GM12878 (cell line): ENCODE measurements around the gene ZNF646. TPM values are rescaled to one million over a fixed set of nuclear protein-coding genes. Genes with fewer than 3 reads are reported as not detected.

Source experiments
- ASH2L ChIP-seq: fragments of 300-600, 200-600 bp; sonication (generic); IDR thresholded peaks from 2 replicates; pipeline ENCODE4 v1.6.1; 2017; ENCODE audit warnings: low read depth, mild to moderate bottlenecking, borderline replicate concordance
- ATF7 ChIP-seq: fragments of 450-650 bp; IDR thresholded peaks from 2 replicates; pipeline ENCODE4 v1.6.1; 2016; ENCODE audit warnings: low read depth, mild to moderate bottlenecking
- CBX3 ChIP-seq: fragments of 200-600 bp; sonication (generic); IDR thresholded peaks from 2 replicates; pipeline ENCODE4 v1.6.1; 2016; ENCODE audit warnings: low read depth, borderline replicate concordance
- CEBPB ChIP-seq, 2 experiments: fragments of 150-350 bp in 1 of 2; IDR thresholded peaks; 2 replicates each; pipeline ENCODE4 v1.6.1; 2012 to 2014; ENCODE audit warnings: low read depth in 2 of 2, low read length in 2 of 2, borderline replicate concordance in 1 of 2, inconsistent platforms in 1 of 2
- EGR1 ChIP-seq, 2 experiments: IDR thresholded peaks; 1 replicate in 1 of 2; 2 replicates in 1 of 2; pipeline ENCODE4 v1.6.1; 2011 to 2012; ENCODE audit warnings: low read depth in 2 of 2, low read length in 2 of 2, borderline replicate concordance in 1 of 2, mild to moderate bottlenecking in 1 of 2, moderate library complexity in 1 of 2
- HDAC2 ChIP-seq: fragments of 200-600 bp; sonication (generic); IDR thresholded peaks from 2 replicates; pipeline ENCODE4 v1.6.1; 2017
- HDAC6 ChIP-seq: fragments of 200-600 bp; sonication (generic); IDR thresholded peaks from one replicate; pipeline ENCODE4 v1.8.0; 2017; ENCODE audit warnings: antibody characterized with exemption; ENCODE audit not compliant: unreplicated experiment
- IRF4 ChIP-seq: IDR thresholded peaks from 2 replicates; pipeline ENCODE4 v1.6.1; 2011; ENCODE audit warnings: low read depth, low read length
- KLF5 ChIP-seq: fragments of 450-650 bp; IDR thresholded peaks from 2 replicates; pipeline ENCODE4 v1.6.1; 2014; ENCODE audit warnings: mild to moderate bottlenecking; ENCODE audit not compliant: partially characterized antibody
- MEF2B ChIP-seq: fragments of 450-650 bp; IDR thresholded peaks from 2 replicates; pipeline ENCODE4 v1.6.1; 2018; ENCODE audit warnings: mild to moderate bottlenecking, moderate library complexity; ENCODE audit not compliant: partially characterized antibody, poor library complexity, severe bottlenecking
- MTA2 ChIP-seq: fragments of 450-650 bp; IDR thresholded peaks from 2 replicates; pipeline ENCODE4 v1.6.1; 2016; ENCODE audit warnings: low read depth, mild to moderate bottlenecking, moderate library complexity
- MTA3 ChIP-seq: IDR thresholded peaks from 2 replicates; pipeline ENCODE4 v1.6.1; 2012; ENCODE audit warnings: low read length, inconsistent platforms, borderline replicate concordance
- MXI1 ChIP-seq: fragments of 150-350 bp; IDR thresholded peaks from 2 replicates; pipeline ENCODE4 v1.6.1; 2011; ENCODE audit warnings: low read depth, mild to moderate bottlenecking, inconsistent platforms, low read length, improper control_type of control experiment
- NR2F1 ChIP-seq: fragments of 450-650 bp; conservative IDR thresholded peaks from 2 replicates; pipeline ENCODE4 v1.6.1; 2017; ENCODE audit warnings: mild to moderate bottlenecking
- PAX8 ChIP-seq: fragments of 450-650 bp; IDR thresholded peaks from 2 replicates; pipeline ENCODE4 v1.6.1; 2017; ENCODE audit warnings: mild to moderate bottlenecking, moderate library complexity
- PML ChIP-seq: IDR thresholded peaks from 2 replicates; pipeline ENCODE4 v1.6.1; 2012; ENCODE audit warnings: low read length, inconsistent platforms
- SP1 ChIP-seq: IDR thresholded peaks from one replicate; pipeline ENCODE4 v1.6.1; 2011; ENCODE audit warnings: low read depth, low read length
- SREBF1 ChIP-seq: IDR thresholded peaks from 2 replicates; pipeline ENCODE4 v1.6.1; 2012; ENCODE audit warnings: mild to moderate bottlenecking, low read length
- TCF7 ChIP-seq: IDR thresholded peaks from 2 replicates; pipeline ENCODE4 v1.6.1; 2014; ENCODE audit warnings: antibody characterized with exemption, borderline replicate concordance
- WRNIP1 ChIP-seq: IDR thresholded peaks from 2 replicates; pipeline ENCODE4 v1.6.1; 2011; ENCODE audit warnings: low read depth, low read length, improper control_type of control experiment, borderline replicate concordance
- polyA plus RNA-seq, 11 experiments: library from polyadenylated mRNA; depleted of rRNA in 4 of 11; unstranded in 6 of 11; stranded (reverse) in 5 of 11; fragments of >200 nt; fragmentation: Nextera tagmentation in 4 of 11; fragmentation: Illumina TruSeq in 1 of 11; extraction: Ambion mirVana in 4 of 11; extraction: Trizol in 1 of 11; gene quantifications; 1 replicate in 1 of 11; 2 replicates in 10 of 11; pipeline versions ENCODE4 v1.2.1 to v1.2.3, GENCODE V29; 2011 to 2016; ENCODE audit warnings: inconsistent platforms in 2 of 11, missing spikeins in 2 of 11, low read depth in 1 of 11
- total RNA-seq, 4 experiments: library from RNA; depleted of rRNA in 3 of 4; stranded (reverse); fragments of >200 nt in 3 of 4; fragmentation: Illumina TruSeq in 1 of 4; extraction: Trizol in 1 of 4; gene quantifications; 2 replicates each; pipeline versions ENCODE4 v1.2.1 to v1.2.3, GENCODE V29; 2013 to 2021
- TF ChIP-seq, protein P1 (sequence below): fragments of 450-650 bp; IDR thresholded peaks from 2 replicates; pipeline ENCODE4 v1.6.1; 2017; ENCODE audit warnings: mild to moderate bottlenecking
- TF ChIP-seq, protein P2 (sequence below): IDR thresholded peaks from 2 replicates; pipeline ENCODE4 v1.6.1; 2011; ENCODE audit warnings: low read depth, low read length, improper control_type of control experiment, borderline replicate concordance
- TF ChIP-seq, protein P3 (sequence below): IDR thresholded peaks from 2 replicates; pipeline ENCODE4 v1.6.1; 2011; ENCODE audit warnings: borderline replicate concordance, low read depth, mild to moderate bottlenecking, moderate library complexity, mixed read lengths, low read length; ENCODE audit not compliant: insufficient read depth; ENCODE audit errors: extremely low read length
- TF ChIP-seq, protein P4 (sequence below): fragments of 450-650 bp; IDR thresholded peaks from 2 replicates; pipeline ENCODE4 v1.6.1; 2018; ENCODE audit warnings: borderline replicate concordance, mild to moderate bottlenecking; ENCODE audit not compliant: partially characterized antibody

The ZNF646 gene
- total and polyA plus RNA-seq, 10 of the 15 experiments (the other 5 are each of a cell fraction or from before 2014, with no cell fraction given), result 0.10 to 21.8 (median 6.4) TPM

DNA sequence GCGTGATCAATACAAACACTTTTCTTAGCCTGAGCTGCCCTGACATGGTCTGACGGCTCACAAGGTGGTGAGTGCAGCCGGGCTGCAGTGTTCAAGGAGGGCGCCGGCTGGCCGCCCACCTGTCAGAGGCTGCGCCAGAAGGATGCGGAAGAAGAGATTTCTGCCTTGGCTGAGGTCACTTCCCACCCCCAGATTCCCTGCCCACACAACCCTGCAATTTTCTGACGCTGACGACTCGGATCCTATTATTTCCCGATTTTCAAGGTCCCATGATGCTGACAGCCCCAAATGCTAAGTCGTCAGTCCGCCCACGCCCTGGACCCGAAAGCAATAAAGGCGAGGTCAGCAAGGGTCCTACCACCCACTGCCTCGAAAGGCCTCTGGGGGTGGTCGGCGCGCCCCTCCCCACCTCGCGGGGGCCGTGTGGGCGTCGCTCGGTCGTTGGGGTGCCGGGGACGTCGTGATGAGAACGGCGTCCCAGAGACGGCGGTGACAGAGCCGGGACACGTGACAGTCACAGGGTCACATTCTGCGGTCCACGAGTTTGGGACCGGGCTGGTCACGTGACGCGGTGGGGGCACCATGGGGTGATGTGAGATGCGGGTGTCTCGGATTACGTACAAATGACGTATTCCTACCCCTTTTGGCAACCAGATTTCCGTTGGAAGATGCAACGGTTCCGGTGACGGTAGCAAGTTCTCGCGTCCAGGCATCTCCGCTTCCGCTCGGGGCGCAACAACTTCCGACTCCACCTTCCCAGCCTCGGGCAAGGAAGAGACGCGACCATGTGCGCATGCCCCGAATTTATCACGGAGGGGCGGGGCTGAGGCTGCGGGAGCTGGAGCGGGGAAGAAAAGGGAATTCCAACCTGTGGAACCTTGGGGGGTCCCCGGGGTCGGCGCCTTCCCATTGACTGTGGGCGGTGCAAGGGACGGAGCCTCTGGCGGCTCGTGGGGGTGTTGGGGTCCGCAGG is 41.2 kb upstream of the ZNF646 start, which contains the start of gene STX4 (continued):
- TF ChIP-seq CBX3 (no peak), MXI1 (peak; percentile 84), IRF4 (no peak; the same call in 1 of the 2 replicates), WRNIP1 (no peak), SREBF1 (peak; percentile 84; the same call in 1 of the 2 replicates), EGR1 (IDR thresholded peaks at IDR 0.05; ENCODE audit: borderline replicate concordance in 1 of 2, low read depth in 2 of 2, low read length in 2 of 2) (peak in 1 of 2 experiments; percentile 82; a peak in 2 of 3 replicates), ATF7 (peak; percentile 99), PML (0 out of 2 replicates have a peak, but pooled peaks have one; percentile 36), NR2F1 (peak; percentile 89), HDAC2 (no peak), ASH2L (peak; percentile 66; the same call in 1 of the 2 replicates), TCF7 (no peak), MTA3 (no peak), SP1 (peak; percentile 52), MEF2B (peak; percentile 91), MTA2 (peak; percentile 44; the same call in 1 of the 2 replicates), KLF5 (peak; percentile 69), HDAC6 (no peak), PAX8 (no peak), CEBPB (IDR thresholded peaks at IDR 0.05; ENCODE audit: borderline replicate concordance in 1 of 2, low read depth in 2 of 2, low read length in 2 of 2) (no peak)
- TF ChIP-seq, protein P1, sequence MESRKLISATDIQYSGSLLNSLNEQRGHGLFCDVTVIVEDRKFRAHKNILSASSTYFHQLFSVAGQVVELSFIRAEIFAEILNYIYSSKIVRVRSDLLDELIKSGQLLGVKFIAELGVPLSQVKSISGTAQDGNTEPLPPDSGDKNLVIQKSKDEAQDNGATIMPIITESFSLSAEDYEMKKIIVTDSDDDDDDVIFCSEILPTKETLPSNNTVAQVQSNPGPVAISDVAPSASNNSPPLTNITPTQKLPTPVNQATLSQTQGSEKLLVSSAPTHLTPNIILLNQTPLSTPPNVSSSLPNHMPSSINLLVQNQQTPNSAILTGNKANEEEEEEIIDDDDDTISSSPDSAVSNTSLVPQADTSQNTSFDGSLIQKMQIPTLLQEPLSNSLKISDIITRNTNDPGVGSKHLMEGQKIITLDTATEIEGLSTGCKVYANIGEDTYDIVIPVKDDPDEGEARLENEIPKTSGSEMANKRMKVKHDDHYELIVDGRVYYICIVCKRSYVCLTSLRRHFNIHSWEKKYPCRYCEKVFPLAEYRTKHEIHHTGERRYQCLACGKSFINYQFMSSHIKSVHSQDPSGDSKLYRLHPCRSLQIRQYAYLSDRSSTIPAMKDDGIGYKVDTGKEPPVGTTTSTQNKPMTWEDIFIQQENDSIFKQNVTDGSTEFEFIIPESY, result 0 out of 2 replicates have a peak, but pooled peaks have one; percentile 58
- TF ChIP-seq, protein P2, sequence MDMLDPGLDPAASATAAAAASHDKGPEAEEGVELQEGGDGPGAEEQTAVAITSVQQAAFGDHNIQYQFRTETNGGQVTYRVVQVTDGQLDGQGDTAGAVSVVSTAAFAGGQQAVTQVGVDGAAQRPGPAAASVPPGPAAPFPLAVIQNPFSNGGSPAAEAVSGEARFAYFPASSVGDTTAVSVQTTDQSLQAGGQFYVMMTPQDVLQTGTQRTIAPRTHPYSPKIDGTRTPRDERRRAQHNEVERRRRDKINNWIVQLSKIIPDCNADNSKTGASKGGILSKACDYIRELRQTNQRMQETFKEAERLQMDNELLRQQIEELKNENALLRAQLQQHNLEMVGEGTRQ, result peak; percentile 98
- TF ChIP-seq, protein P3, sequence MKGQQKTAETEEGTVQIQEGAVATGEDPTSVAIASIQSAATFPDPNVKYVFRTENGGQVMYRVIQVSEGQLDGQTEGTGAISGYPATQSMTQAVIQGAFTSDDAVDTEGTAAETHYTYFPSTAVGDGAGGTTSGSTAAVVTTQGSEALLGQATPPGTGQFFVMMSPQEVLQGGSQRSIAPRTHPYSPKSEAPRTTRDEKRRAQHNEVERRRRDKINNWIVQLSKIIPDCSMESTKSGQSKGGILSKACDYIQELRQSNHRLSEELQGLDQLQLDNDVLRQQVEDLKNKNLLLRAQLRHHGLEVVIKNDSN, result peak; percentile 98
- TF ChIP-seq, protein P4, sequence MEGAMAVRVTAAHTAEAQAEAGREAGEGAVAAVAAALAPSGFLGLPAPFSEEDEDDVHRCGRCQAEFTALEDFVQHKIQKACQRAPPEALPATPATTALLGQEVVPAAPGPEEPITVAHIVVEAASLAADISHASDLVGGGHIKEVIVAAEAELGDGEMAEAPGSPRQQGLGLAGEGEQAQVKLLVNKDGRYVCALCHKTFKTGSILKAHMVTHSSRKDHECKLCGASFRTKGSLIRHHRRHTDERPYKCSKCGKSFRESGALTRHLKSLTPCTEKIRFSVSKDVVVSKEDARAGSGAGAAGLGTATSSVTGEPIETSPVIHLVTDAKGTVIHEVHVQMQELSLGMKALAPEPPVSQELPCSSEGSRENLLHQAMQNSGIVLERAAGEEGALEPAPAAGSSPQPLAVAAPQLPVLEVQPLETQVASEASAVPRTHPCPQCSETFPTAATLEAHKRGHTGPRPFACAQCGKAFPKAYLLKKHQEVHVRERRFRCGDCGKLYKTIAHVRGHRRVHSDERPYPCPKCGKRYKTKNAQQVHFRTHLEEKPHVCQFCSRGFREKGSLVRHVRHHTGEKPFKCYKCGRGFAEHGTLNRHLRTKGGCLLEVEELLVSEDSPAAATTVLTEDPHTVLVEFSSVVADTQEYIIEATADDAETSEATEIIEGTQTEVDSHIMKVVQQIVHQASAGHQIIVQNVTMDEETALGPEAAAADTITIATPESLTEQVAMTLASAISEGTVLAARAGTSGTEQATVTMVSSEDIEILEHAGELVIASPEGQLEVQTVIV, result peak; percentile 85
